Adrenal gland (tissue), 12 donors: Measurements from ENCODE around the gene DPEP1. TPM values are rescaled to one million over a fixed set of nuclear protein-coding genes. Genes with fewer than 3 reads are reported as not detected.

ENCODE experiments used
- DNase-seq, 7 donors: peaks; one replicate each; pipeline ENCODE4 v3.0.0-alpha.2; 2019 to 2020
- H3K27ac ChIP-seq, 5 donors: fragments of 200-600 bp; sonication (generic) in 4 of 5; 1 replicate in 3 of 5; 2 replicates in 2 of 5; pipeline versions ENCODE4 v1.5.1 to v1.8.0; 2016 to 2020; ENCODE audit warnings: mild to moderate bottlenecking in 1 of 5
- H3K27me3 ChIP-seq: fragments of 200-600 bp; 2 replicates; pipeline ENCODE4 v1.8.0; 2021
- H3K36me3 ChIP-seq, 2 donors: fragments of 200-600 bp; replicated peaks in 1 of 2; 1 replicate in 1 of 2; 2 replicates in 1 of 2; pipeline versions ENCODE4 v1.5.1 to v1.8.0; 2018 to 2022
- H3K4me1 ChIP-seq, 2 donors: fragments of 200-600 bp; replicated peaks in 1 of 2; 1 replicate in 1 of 2; 2 replicates in 1 of 2; pipeline versions ENCODE4 v1.5.1 to v1.8.0; 2018 to 2021
- H3K4me3 ChIP-seq, 4 donors: fragments of 200-600 bp; sonication (generic) in 3 of 4; one replicate each; pipeline ENCODE4 v1.5.1; 2016 to 2018
- H3K9me3 ChIP-seq, 3 donors: fragments of 200-600 bp; sonication (generic) in 1 of 3; replicated peaks in 1 of 3; 1 replicate in 2 of 3; 2 replicates in 1 of 3; pipeline versions ENCODE4 v1.5.1 to v1.8.0; 2016 to 2021
- POLR2A ChIP-seq, 2 donors: fragments of 450-650 bp; IDR thresholded peaks; one replicate each; pipeline ENCODE4 v1.6.1; 2017; ENCODE audit warnings: antibody characterized with exemption in 2 of 2, mild to moderate bottlenecking in 2 of 2, moderate library complexity in 1 of 2
- WGBS, 4 donors: extraction: QIAGEN DNeasy Blood & Tissue Kit in 2 of 4; methylation state at CpG; one replicate each; pipeline versions ENCODE4 v1.1.5 to v1.1.7; 2013 to 2017; 5-methylcytosine and 5-hydroxymethylcytosine counted together
- intact Hi-C, 2 donors: fragments of 100-400 bp; cut with DNase I; formaldehyde crosslinking; loops; one replicate each; pipeline versions ENCODE4 v1.14.1 to v1.15.0; 2022 to 2023
- polyA plus RNA-seq, 3 donors: library from polyadenylated mRNA; stranded (reverse); fragments of 200-250 nt in 2 of 3; fragments of 350-450 nt in 1 of 3; fragmentation: Illumina TruSeq in 1 of 3; extraction: RNeasy Lipid Tissue Mini Kit (QIAGEN cat#74804) in 1 of 3; gene quantifications; one replicate each; pipeline ENCODE4 v1.2.3, GENCODE V29; 2013 to 2014
- total RNA-seq, 9 donors: library from RNA; depleted of rRNA in 4 of 9; stranded (reverse); fragments of >200 nt in 4 of 9; fragments of 120-200 nt in 1 of 9; fragmentation: NEBNext Ultra II Directional in 1 of 9; extraction: Animal tissue kit (Norgen Biotek cat#: 25700) in 1 of 9; gene quantifications; one replicate each; pipeline versions ENCODE4 v1.1.0 to v1.2.4, GENCODE V29; 2013 to 2023
- TF ChIP-seq, protein P1 (sequence below), 6 experiments: fragments of 450-650 bp in 4 of 6; fragments of 200-600 bp in 2 of 6; sonication (generic) in 1 of 6; IDR thresholded peaks; 1 replicate in 5 of 6; 2 replicates in 1 of 6; pipeline versions ENCODE4 v1.5.1 to v1.8.0; 2016 to 2021; ENCODE audit warnings: antibody characterized with exemption in 6 of 6, mild to moderate bottlenecking in 2 of 6, moderate library complexity in 1 of 6
- donor health status: healthy with polysubstance abuse.
- donor health status: Bipolar disorder and iron deficiency.
- donor health status: DM: yes; HTN: yes; CAD: no.
- donor health status: DM: no; HTN: no; CAD: no.
- donor health status: DM: no; HTN: no; CAD: no.
- donor health status: DM: yes; HTN: yes; CAD: no.

The DPEP1 gene
- total and polyA plus RNA-seq, 12 donors = 0.44 to 27.3 (median 4.5) TPM

DNA sequence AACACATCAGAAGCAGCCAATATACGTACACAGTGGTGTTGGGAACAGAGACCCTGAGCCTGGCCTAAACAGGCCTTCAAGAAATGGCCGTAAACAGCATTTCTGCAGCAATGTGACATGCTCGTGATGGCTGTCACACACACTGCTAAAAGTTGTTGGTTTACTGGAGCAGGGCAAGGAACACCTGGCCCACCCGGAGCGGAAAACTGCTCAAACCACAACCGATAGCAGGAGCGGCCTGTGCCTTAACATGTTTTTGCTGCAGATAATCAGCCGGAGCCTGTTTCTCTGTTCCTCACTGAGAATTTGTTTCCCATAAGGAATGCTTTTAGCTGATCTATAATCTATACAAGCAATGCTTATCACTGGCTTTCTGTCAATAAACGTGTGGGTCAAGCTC is 6.0 kb upstream of the DPEP1 start:
- TF ChIP-seq POLR2A (IDR thresholded peaks at IDR 0.05) = no peak
- TF ChIP-seq, protein P1, sequence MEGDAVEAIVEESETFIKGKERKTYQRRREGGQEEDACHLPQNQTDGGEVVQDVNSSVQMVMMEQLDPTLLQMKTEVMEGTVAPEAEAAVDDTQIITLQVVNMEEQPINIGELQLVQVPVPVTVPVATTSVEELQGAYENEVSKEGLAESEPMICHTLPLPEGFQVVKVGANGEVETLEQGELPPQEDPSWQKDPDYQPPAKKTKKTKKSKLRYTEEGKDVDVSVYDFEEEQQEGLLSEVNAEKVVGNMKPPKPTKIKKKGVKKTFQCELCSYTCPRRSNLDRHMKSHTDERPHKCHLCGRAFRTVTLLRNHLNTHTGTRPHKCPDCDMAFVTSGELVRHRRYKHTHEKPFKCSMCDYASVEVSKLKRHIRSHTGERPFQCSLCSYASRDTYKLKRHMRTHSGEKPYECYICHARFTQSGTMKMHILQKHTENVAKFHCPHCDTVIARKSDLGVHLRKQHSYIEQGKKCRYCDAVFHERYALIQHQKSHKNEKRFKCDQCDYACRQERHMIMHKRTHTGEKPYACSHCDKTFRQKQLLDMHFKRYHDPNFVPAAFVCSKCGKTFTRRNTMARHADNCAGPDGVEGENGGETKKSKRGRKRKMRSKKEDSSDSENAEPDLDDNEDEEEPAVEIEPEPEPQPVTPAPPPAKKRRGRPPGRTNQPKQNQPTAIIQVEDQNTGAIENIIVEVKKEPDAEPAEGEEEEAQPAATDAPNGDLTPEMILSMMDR (IDR thresholded peaks at IDR 0.05) = no peak
- Histone ChIP-seq H3K27me3 (peaks cover 5% of the 10 kb centered on the region), H3K27ac (no peak overlapping the region), H3K4me3 (no peak overlapping the region), H3K4me1 (no peaks in the 10 kb centered on the region), H3K9me3 (no peaks in the 10 kb centered on the region), H3K36me3 (no peaks in the 10 kb centered on the region)
- 86 to 91% (median 89%) methylated on average over 9 of the region's 9 CpGs for WGBS, 4 donors
- no peak for DNase-seq
- intact Hi-C loops = no loop called here

DNA sequence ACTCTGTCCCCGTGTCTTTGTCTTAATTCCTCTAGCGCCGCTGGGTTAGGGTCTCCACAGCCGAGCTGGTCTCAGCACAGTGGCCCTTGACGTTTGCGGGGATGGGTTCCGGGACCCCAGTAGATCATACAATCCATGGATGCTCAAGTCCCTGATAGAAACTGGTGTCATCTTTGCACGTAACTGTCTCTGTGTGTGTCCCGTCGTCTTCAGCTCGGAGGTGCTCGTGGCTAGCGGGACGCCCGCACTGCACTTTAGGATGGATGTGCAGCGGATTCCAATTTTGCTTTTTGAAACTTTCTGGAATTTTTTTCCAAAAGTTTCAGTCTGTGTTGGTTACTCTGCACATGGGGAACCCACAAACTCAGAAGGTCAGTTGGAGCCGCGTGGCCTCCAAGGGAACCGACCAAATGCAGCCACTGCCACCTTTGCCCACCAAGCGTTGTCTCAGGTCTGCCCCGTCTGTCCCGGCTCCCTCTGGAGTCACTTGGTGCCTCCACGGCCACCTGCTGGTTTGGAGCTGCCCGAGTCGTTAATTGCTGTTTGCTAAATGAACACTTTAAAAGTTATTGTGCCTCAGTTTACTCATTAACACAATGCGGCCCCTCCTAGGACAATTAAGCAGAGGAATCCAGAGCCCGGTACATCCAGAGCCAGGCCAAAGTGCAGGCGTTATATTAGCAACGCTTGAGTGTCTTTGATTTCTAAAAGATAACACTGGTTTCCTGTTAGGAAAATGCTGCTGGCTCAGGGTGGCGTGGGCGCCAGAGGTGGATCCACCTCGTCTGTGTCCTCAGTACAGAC is 5.3 kb upstream of the DPEP1 start:
- intact Hi-C loops = no loop called here
- no peak for DNase-seq
- H3K9me3 ChIP-seq = no peaks in the 10 kb centered on the region
- TF ChIP-seq POLR2A (IDR thresholded peaks at IDR 0.05) = no peak
- TF ChIP-seq, protein P1 (IDR thresholded peaks at IDR 0.05) = no peak
- no peak overlapping the region for H3K27ac ChIP-seq
- H3K36me3 ChIP-seq = no peaks in the 10 kb centered on the region
- peaks cover 5% of the 10 kb centered on the region for H3K27me3 ChIP-seq
- WGBS, 4 donors = 76 to 87% (median 83%) methylated on average over 30 to 32 of the region's 32 CpGs
- H3K4me1 ChIP-seq = no peaks in the 10 kb centered on the region
- no peak overlapping the region for H3K4me3 ChIP-seq

DNA sequence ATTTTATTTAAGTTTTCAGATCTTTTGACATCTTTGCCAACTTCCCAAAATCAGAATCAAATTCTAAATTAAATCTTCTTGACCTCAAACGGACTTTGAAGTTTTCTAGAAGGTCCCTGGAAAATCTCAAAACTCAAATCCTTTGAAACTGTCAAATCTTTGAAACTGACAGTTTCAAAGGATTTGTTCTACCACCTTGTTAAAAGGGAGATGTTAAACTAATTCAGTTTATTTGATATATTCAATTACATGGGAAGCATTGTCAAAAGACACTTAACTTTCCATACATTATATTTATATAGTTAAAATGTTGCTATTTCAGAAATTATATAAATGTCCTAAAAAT is 3.4 kb upstream of the DPEP1 start:
- Histone ChIP-seq H3K4me3 (no peak overlapping the region), H3K4me1 (no peaks in the 10 kb centered on the region), H3K27me3 (peaks cover 5% of the 10 kb centered on the region), H3K36me3 (no peaks in the 10 kb centered on the region), H3K27ac (no peak overlapping the region), H3K9me3 (no peaks in the 10 kb centered on the region)
- no peak for DNase-seq
- intact Hi-C loops = no loop called here
- WGBS, 4 donors = 44 to 66% (median 54%) methylated on average over 1 of the region's 1 CpG
- TF ChIP-seq, protein P1 (IDR thresholded peaks at IDR 0.05) = no peak
- TF ChIP-seq POLR2A (IDR thresholded peaks at IDR 0.05) = no peak

DNA sequence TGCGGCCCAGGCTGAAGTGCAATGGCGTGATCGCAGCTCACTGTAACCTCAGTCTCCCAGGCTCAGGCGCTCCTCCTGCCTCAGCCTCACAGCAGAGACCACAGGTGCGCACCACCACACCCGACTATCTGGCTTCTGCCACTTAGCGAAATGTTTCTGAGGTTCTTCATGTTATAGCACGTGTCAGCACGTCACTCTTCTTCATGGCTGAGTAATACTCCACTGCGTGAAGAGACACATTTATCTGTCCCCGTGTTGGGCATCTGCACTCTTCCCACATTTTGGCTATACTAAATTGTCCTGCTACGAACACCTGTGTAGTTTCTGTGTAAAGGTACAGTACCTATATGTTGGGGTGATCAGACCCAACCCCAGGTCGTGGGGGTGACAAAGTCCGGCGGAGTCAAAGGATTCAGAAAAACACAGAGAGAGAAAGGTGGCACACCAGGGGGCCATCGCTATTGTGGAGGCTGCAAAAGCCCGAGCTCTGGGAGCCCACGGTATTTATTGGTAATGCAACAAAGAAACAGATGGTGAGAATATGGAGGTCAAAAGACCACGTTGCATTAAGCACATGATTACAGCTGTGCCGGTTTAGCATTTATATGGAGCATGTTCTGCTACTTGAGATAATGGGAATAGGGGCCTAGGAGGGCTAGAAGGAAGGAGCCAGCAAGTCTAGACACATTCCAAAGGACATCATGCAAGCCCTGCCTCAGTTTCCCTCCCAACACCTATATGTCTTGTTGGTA is 851 bp upstream of the DPEP1 start:
- Histone ChIP-seq H3K36me3 (no peaks in the 10 kb centered on the region), H3K4me1 (no peaks in the 10 kb centered on the region), H3K27ac (no peak overlapping the region), H3K9me3 (no peaks in the 10 kb centered on the region), H3K27me3 (peaks cover 5% of the 10 kb centered on the region), H3K4me3 (no peak overlapping the region)
- TF ChIP-seq, protein P1 (IDR thresholded peaks at IDR 0.05) = no peak
- no peak for TF ChIP-seq POLR2A (IDR thresholded peaks at IDR 0.05)
- intact Hi-C loops = no loop called here
- DNase-seq = no peak
- WGBS, 4 donors = 80 to 82% (median 81%) methylated on average over 20 of the region's 20 CpGs
